Measurements from ENCODE around the gene CEP162.
"Not testable (repeated sequence)": the region's sequence is repeated elsewhere in the genome, so short reads cannot be mapped to it uniquely, and the experiment has no call there.

The CEP162 gene

DNA sequence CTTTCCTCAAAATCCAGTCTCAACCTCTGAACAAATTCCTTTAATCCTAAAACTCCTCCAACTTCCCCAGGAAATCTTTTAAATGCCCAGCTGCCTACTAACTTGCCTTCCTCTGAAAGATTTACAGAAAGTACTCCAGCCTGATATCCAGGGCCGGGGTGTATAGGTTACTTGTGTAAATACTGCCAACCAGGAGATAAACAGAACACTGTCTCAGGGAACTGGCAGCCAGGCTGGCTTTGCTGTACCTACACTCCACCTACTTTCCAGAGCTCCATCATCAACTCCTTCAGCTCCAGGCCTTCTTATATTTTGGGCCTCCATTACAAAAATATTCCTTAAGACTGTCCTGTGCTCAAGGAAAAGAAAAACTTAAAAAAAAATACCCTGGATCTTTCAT, 85.9 kb downstream of the CEP162 start:
- no peak for DNase-seq (ENCODE audit: low read depth, low spot score)

DNA sequence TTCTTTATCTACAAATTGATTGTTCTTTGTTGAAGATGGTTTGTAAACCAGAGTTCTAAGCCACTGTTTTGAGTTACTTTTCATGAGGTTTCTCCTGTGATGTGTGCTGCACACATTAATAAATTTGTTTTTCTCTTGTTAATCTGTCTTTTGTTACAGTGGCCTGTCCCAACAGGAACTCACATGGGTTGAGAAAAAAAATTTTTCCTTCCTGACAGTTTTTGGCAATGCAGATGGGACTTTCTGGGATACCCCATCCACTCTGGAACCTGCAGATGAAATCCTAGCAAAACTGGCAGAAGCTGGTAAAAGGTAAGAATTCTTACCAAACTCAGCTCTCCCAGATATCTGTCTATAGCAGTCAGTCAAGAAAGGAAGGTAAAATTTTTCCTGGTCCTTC, 88.1 kb downstream of the CEP162 start:
- DNase-seq (ENCODE audit: low read depth, low spot score) = no peak

DNA sequence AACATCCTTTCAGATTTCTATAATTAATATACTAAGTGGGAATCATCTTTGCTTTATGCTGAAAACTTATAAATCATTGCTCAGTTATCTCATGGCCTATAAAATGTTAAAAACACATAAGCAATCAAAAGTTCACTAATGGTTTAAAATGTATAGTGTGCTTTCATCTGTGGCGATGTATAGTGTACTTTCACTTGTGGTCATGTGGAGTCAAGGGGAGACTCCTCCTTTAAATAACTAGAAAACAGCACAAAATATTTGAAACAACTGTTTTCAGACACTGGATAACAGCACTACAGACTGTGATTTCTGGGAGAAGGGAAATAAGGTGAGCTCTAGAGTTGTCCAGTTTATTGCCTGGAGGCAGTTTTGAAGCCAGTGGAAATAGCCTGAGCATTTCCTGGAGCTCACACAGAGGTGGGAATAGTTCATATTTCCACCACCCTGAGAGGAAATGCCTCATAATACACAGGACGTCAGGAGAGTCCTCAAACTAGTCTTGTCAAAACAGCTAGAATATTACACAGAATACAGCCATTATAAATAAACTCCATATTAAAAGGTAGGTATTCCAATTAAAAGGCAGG, 89.4 kb downstream of the CEP162 start:
- peak; percentile 31 for DNase-seq (ENCODE audit: low read depth, low spot score)

DNA sequence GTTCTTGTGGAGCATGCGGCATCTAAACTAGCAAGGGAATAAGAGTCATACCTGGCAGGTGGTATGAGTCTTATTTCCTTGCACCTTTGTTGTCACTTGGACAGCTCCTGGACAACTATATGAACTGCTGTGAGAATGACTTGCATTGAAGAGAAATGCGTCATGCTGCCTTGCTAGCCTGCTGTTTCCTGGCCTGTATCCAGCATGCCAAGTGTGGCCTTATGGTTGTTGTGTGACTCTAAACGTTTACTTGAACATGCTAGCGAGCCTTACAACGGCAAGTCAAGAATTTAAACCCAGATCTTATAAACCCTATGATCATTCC, 90.4 kb downstream of the CEP162 start:
- DNase-seq (ENCODE audit: low read depth, low spot score) = peak; percentile 92

DNA sequence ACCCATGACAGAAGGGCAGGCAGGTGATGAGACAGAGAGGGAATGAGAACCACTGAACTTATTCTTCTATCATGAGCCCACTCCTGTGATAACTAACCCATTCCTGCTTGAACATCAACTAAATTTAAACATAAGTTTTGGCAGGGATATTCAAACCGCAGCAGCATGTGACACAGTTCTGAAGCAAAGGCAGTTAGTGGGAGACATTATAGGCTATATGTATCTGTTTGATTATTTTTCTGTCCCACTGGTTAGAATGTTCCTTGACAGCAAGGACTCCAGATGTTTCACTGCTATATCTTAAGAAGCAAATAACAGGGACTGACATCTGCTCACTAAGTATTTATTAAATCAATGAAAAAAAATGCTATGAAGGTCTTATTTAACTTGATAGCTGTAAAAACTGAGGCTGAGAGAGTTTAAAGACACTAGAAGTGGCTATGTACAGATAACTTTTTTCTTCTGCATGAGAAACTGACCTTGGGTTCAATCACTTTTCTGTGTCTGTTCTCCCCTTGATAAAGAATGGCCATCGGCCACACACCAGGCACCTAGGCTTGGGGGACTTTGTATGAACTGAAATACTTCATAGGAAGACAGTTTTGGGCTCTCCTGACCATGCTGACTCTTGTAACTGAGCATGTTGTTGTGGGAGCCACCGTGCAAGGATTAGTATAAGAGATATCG, 90.9 kb downstream of the CEP162 start:
- peak; percentile 6 for DNase-seq (ENCODE audit: low read depth, low spot score)

DNA sequence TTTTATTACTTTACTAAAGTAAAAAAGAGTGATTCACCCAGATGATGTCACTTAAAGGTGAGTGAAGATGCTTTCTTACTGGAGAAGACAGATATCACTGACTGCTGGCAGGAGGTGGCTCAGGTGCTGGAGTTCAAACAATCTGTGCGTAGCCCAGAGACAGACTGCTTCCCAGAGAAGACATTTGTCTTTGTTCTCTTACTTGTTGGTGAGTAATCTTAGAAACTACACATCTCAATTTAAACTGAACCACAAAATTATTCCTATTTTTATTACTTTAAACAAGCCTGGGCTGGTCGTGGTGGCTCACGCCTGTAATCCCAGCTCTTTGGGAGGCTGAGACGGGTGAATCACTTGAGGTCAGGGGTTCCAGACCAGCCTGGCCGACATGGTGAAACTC, 92.2 kb downstream of the CEP162 start:
- DNase-seq (ENCODE audit: low read depth, low spot score) = no peak

DNA sequence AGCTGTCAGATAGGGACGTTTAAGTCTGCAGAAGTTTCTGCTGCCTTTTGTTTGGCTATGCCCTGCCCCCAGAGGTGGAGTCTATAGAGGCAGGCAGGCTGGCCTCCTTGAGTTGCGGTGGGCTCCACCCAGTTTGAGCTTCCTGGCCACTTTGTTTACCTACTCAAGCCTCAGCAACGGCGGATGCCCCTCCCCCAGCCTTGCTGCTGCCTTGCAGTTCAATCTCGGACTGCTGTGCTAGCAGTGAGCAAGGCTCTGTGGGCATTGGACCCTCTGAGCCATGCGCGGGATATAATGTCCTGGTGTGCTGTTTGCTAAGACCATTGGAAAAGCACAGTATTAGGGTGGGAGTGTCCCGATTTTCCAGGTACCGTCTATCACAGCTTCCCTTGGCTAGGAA, 94.1 kb downstream of the CEP162 start:
- DNase-seq (ENCODE audit: low read depth, low spot score) = not testable (repeated sequence)

DNA sequence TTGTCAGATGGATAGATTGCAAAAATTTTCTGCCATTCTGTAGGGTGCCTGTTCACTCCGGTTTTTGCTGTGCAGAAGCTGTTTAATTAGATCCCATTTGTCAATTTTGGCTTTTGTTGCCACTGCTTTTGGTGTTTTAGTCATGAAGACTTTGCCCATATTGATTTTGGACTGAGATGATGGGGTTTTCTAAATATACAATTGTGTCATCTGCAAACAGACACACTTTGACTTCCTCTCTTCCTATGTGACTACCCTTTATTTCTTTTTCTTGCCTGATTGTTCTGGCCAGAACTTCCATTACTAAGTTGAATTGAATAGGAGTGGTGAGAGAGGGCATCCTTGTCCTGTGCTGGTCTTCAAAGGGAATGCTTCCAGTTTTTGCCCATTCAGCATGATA, 97.9 kb downstream of the CEP162 start:
- not testable (repeated sequence) for DNase-seq (ENCODE audit: low read depth, low spot score)

DNA sequence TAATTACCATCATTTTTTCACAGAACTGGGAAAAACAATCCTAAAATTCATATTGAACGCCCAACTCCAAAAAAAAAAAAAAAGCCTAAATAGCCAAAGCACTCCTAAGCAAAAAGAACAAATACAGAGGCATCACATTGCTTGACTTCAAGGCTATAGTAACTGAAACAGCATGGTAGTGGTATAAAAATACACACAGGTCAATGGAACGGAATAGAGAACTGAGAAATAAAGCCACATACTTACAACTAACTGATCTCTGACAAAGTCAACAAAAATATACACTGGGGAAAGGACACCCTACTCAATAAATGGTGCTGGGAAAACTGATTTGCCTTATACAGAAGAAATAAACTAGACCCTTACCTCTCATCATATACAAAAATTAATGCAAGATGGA, 104.3 kb downstream of the CEP162 start:
- no peak for DNase-seq (ENCODE audit: low read depth, low spot score)

DNA sequence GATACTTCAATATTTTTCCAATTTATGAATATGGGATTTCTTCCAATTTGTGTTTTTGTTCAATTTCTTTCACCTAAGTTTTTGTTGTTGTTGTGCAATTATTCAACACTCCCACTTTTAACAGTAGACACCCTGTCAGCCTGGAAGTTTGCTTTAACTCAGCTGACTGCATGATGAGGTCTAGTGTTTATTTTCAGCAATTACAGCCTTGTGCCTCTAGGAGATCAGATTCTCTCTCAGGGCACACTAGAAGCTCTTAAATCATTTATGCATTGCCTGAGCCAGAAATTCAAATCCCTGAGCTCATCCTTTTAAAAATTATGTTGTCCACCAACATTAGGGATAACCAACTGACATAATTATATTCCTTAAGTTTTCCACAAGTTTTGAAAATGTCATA, 108.2 kb downstream of the CEP162 start:
- DNase-seq (ENCODE audit: low read depth, low spot score) = no peak

DNA sequence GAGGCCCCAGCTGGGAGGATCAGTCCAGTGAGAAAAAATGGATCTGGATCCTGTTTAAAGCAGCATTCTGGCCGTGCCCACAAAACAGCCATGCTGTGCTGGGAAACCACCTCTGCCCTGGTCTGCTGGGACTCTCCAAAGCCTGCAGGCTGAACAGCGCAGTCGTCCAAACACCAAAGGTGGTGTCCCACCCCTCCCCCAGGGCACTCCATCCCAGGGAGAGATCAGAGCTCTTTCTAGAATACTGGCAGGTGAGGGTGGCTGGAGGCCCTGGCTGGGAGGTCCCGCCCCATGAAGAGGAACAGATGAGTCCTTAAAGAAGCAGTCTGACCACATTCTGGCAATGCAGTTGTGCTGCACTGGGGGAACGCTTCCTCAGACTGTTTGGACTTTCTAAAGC, 109.3 kb downstream of the CEP162 start:
- no peak for DNase-seq (ENCODE audit: low read depth, low spot score)

DNA sequence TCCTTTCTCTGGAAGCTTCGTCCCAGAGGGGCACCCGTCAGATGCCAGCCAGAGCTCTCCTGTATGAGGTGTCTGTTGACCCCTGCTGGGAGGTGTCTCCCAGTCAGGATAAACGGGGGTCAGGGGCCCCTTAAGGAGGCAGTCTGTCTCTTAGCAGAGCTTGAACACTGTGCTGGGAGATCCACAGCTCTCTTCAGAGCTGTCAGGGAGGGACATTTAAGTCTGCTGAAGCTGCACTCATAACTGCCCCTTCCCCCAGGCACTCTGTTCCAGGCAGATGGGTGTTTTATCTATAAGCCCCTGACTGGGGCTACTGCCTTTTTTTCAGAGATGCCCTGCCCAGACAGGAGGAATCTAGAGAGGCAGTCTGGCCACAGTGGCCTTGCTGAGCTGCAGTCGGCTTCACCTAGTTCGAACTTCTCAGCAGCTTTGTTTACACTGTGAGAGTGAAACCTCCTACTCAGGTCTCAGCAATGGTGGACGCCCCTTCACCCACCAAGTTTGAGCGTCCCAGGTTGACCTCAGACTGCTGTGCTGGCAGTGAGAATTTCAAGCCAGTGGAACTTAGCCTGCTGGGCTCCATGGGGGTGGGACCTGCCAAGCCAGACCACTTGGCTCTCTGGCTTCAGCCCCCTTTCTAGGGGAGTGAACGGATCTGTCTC, 112.4 kb downstream of the CEP162 start:
- DNase-seq (ENCODE audit: low read depth, low spot score) = not testable (repeated sequence)

DNA sequence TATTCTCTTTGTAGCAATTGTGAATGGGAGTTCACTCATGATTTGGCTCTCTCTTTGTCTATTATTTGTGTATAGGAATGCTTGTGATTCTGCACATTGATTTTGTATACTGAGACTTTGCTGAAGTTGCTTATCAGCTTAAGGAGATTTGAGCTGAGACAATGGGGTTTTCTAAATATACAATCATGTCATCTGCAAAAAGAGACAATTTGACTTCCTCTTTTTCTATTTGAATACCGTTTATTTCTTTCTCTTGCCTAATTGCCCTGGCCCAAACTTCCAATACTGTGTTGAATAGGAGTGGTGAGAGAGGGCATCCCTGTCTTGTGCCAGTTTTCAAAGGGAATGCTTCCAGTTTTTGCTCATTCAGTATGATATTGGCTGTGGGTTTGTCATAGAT, 116.1 kb downstream of the CEP162 start:
- DNase-seq (ENCODE audit: low read depth, low spot score) = not testable (repeated sequence)

DNA sequence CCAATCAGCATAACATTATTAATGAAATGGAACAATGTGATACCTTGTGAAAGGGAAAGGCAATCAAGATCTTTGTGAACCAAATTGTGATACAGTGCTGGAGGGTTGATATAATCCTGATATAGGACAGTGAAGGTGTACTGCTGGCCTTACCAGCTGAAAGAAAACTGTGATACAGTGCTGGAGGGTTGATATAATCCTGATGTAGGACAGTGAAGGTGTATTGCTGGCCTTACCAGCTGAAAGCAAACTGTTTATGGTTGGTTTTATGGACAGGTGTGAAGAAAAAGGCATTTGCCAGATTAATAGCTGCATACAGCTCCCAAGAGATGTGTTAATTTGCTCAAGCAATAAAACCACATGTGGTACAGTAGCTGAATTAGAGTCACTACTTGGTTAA, 119.9 kb downstream of the CEP162 start:
- DNase-seq (ENCODE audit: low read depth, low spot score) = no peak

DNA sequence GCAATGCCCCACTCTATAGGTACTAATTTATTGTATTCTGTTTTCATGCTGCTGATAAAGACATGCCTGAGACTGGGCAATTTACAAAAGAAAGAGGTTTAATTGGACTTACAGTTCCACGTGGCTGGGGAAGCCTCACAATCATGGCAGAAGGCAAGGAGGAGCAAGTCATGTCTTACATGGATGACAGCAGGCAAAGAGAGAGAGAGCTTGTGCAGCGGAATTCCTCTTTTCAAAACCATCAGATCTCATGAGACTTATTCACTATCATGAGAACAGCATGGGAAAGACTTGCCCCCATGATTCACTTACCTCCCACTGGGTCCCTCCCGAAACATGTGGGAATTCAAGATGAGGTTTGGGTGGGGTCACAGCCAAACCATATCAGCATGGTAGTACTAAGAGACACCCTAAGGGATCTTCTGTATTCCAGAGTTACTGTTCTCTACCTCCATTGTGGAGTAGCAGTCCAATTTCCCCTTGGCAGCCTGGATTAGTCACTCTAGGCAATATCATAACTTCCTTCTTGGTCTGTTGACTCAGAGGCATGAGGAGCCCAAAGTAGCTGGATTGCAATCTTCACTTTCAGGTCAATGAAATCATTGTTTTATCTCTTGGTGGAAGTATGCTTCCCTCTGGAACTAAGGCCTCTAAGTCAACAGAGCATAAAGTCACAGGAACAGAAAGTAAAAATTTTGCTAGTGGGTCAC, 122.1 kb downstream of the CEP162 start:
- DNase-seq (ENCODE audit: low read depth, low spot score) = not testable (repeated sequence)

DNA sequence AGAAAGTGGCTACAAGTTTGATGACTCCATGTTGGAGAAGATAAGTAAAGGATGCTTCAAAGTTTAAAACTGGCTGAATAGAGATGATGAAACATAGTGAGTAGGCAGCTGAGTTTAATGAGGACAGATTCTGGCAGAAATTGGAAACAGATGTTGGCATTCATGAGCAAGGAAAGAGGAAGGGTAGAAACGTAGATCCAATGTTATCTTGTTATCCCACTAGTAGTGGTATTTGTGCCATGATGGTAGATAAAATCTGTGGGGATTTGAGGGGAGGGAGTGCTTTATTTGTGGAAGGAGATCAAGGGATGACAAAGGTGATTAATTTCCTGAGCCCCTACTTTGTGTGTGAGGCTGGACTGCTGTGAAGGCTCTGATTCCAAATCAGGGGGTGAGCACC, 124.4 kb downstream of the CEP162 start:
- no peak for DNase-seq (ENCODE audit: low read depth, low spot score)

DNA sequence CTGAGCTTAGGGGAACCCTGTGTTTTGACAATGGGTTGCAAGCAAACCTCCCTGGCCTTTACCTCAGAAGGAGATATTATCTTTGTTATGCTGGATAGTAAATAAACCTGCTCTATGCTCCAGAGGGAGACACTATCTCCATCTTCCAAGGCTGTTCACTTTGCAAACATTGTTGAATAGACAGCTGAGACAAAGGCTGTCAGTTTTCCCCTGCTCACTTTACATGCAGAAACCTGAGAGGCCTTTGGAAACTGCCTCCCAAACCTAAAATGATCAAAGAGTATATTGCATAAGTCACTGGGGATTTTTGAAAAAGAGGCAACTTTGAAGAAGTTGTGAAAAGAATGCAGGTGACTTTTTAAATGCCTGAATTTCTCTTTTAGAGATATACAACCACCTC, 132.3 kb downstream of the CEP162 start:
- no peak for DNase-seq (ENCODE audit: low read depth, low spot score)

DNA sequence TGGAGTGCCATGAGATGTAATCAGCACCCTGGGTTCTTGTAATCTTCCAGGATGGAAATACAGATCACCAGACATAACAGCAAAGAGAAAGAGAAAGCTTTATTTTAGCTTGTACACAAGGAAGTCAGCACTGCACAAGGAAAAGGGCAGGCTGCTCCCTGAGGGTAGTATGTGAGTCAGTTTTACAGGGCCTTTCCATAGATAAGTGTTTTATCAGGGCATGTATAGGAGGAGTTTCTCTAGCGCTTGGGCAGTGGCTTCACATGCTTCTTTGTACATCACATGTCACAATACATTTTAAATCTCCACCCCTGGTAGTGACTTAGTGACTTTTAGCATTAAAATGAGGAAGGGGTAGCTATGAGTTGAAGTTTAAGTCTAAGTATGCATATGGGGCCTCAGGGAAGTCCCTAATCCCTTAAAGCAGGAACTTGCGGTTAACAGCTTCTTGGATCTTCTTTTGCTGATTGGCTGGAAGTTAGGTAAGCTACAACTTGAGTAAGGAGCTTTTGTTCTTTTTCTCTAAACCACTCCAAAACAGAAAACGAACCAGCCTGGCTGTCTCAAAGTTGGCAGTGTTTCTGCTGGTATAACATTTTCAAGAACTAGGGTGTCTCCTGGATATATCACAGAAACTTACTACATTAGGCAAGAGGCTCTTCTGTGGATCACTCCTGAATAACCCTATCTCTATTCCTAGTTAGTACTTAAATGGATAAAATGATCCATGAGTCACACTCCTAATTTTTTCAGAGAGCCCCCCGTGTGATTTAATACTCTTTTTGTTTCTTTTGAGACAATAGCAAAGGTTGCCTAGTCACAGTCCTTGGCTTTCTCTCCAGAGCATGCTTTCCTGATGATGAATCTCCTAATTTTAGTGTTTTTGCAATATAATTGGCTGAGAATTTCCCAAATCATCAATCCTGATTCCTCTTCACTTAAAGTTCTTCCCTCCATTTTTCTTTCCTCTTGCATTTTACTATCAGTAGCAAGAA, 133.7 kb downstream of the CEP162 start:
- DNase-seq (ENCODE audit: low read depth, low spot score) = no peak

DNA sequence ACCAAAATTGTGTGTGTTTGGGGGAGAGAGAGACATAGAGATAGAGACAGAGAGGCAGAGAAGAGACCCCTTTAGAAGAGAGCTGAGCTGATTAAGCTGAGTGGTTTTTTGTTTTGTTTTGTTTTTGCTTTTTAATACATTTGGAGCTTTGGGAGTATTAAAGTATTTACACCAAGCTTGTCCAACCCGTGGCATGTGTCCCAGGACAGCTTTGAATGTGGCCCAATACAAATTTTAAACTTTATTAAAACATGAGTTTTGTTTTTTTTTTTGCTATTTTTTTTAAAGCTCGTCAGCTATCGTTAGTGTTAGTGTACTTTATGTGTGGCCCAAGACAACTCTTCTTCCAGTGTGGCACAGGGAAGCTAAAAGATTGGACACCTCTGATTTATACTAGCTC, 137.9 kb downstream of the CEP162 start:
- DNase-seq (ENCODE audit: low read depth, low spot score) = no peak

DNA sequence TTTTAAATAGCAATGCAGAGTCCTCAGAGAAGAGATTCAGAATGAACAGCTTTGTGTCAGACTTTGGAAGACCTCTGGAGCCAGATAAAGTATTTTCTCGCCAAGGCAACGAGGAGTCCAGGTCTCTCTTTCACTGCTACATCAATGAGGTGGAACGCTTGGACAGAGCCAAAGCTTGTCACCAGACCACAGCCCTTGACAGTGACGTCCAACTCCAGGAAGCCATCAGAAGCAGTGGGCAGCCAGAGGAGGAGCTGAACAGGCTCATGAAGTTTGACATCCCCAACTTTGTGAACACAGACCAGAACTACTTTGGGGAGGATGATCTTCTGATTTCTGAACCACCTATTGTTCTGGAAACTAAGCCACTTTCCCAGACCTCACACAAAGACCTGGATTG, 138.4 kb downstream of the CEP162 start:
- DNase-seq (ENCODE audit: low read depth, low spot score) = no peak
